ENCODE data around the gene TDP1. TPM values are rescaled to one million over a fixed set of nuclear protein-coding genes. Genes with fewer than 3 reads are reported as not detected.

TDP1 gene
- total RNA-seq (2014; rRNA removed; shearing (Covaris generic)) = 36.4 and 58.5 TPM in 2 replicates

- DNase-seq (ENCODE audit: low read depth in 1 of 2, low spot score in 2 of 2) = peak; percentile 92 to 95
- H3K4me3 ChIP-seq = peak within 1 kb of the TSS; percentile 73
- H3K9me3 ChIP-seq (replicated peaks) = no peaks in the 10 kb centered on the region
- H3K27me3 ChIP-seq (replicated peaks) = no peaks in the 10 kb centered on the region
- H3K27ac ChIP-seq = peak within 1 kb of the TSS; percentile 87
- H3K36me3 ChIP-seq = peaks cover 23% of the 10 kb centered on the region
- peaks cover 18% of the 10 kb centered on the region for H3K4me1 ChIP-seq (replicated peaks)
Observed at GRCh38 chr14:89955745-89956660, at the start of gene TDP1. TSS of gene TDP1 (plus strand) at chr14:89955927. CDS start at chr14:89963115, 7,188 bp downstream.

DNA sequence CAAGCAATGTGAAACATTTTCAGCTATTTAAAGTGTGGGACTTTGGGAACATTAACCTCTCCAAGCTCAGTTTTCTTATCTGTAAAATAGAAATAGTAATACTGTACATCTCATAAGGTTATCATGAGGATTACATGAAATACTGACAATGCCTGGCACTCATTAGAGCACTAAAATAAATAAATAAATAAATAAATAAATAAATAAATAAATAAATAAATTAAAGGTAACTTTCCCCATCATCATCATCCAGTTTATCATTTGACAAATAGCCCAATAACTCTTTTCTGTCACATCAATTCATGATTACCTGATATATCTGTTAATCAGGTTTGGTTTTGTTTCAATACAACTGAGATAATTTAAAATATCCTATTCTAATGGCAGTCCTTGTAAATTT lies 49.7 kb upstream of the TDP1 start:
- H3K36me3 ChIP-seq = no peaks in the 10 kb centered on the region
- H3K27me3 ChIP-seq (replicated peaks) = no peaks in the 10 kb centered on the region
- no peaks in the 10 kb centered on the region for H3K9me3 ChIP-seq (replicated peaks)
- no peak overlapping the region for H3K27ac ChIP-seq
- H3K4me3 ChIP-seq = no peak overlapping the region
- no peak for DNase-seq (ENCODE audit: low read depth in 1 of 2, low spot score in 2 of 2)
- peaks cover 23% of the 10 kb centered on the region for H3K4me1 ChIP-seq (replicated peaks)

GRCh38 chr14:89907655-89908054 lies 48.1 kb upstream of the TDP1 start:
- Histone ChIP-seq H3K27ac (no peak overlapping the region), H3K4me3 (no peak overlapping the region), H3K36me3 (no peaks in the 10 kb centered on the region), H3K4me1 (replicated peaks) (peaks cover 33% of the 10 kb centered on the region), H3K27me3 (replicated peaks) (no peaks in the 10 kb centered on the region), H3K9me3 (replicated peaks) (no peaks in the 10 kb centered on the region)
- no peak for DNase-seq (ENCODE audit: low read depth in 1 of 2, low spot score in 2 of 2)

- DNase-seq (ENCODE audit: low read depth in 1 of 2, low spot score in 2 of 2) = no peak
- no peaks in the 10 kb centered on the region for H3K36me3 ChIP-seq
- no peaks in the 10 kb centered on the region for H3K9me3 ChIP-seq (replicated peaks)
- no peak overlapping the region for H3K4me3 ChIP-seq
- no peaks in the 10 kb centered on the region for H3K27me3 ChIP-seq (replicated peaks)
- H3K27ac ChIP-seq = no peak overlapping the region
- H3K4me1 ChIP-seq (replicated peaks) = peaks cover 39% of the 10 kb centered on the region
Observed at GRCh38 chr14:89908712-89909450, 46.8 kb upstream of the TDP1 start.

GRCh38 chr14:89909586-89909985 lies 46.1 kb upstream of the TDP1 start:
- Histone ChIP-seq H3K36me3 (no peaks in the 10 kb centered on the region), H3K27me3 (replicated peaks) (no peaks in the 10 kb centered on the region), H3K4me3 (no peak overlapping the region), H3K9me3 (replicated peaks) (no peaks in the 10 kb centered on the region), H3K27ac (no peak overlapping the region), H3K4me1 (replicated peaks) (peaks cover 39% of the 10 kb centered on the region)
- DNase-seq (ENCODE audit: low read depth in 1 of 2, low spot score in 2 of 2) = no peak

DNA sequence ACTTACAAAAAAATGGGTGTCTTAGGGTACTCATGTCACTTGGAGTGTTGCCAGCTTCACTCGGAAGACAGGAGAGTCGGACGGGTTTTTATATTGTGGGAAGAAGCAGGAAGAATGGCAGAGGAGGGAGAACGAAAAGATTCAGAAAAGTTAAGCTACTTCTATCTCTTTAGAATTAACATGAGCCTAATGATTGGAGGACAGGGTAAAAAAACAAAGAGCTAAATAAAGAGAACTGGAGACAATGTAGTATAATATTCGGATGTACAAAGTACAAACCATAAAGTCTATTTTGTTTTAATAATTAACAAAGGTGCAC lies 45.1 kb upstream of the TDP1 start:
- peak overlapping the region; percentile 92 for H3K27ac ChIP-seq
- H3K9me3 ChIP-seq (replicated peaks) = no peaks in the 10 kb centered on the region
- DNase-seq (ENCODE audit: low read depth in 1 of 2, low spot score in 2 of 2) = no peak
- H3K4me1 ChIP-seq (replicated peaks) = peaks cover 44% of the 10 kb centered on the region
- H3K4me3 ChIP-seq = no peak overlapping the region
- H3K27me3 ChIP-seq (replicated peaks) = no peaks in the 10 kb centered on the region
- no peaks in the 10 kb centered on the region for H3K36me3 ChIP-seq

GRCh38 chr14:89911010-89911919 lies 44.5 kb upstream of the TDP1 start:
- Histone ChIP-seq H3K4me3 (no peak overlapping the region), H3K36me3 (no peaks in the 10 kb centered on the region), H3K27me3 (replicated peaks) (no peaks in the 10 kb centered on the region), H3K4me1 (replicated peaks) (peaks cover 49% of the 10 kb centered on the region), H3K27ac (peak overlapping the region; percentile 92), H3K9me3 (replicated peaks) (no peaks in the 10 kb centered on the region)
- DNase-seq (ENCODE audit: low read depth in 1 of 2, low spot score in 2 of 2) = peak; percentile 83 to 92

GRCh38 chr14:89912221-89912620 lies 43.5 kb upstream of the TDP1 start:
- Histone ChIP-seq H3K36me3 (no peaks in the 10 kb centered on the region), H3K9me3 (replicated peaks) (no peaks in the 10 kb centered on the region), H3K4me1 (replicated peaks) (peaks cover 58% of the 10 kb centered on the region), H3K27me3 (replicated peaks) (no peaks in the 10 kb centered on the region), H3K27ac (peak overlapping the region; percentile 92), H3K4me3 (no peak overlapping the region)
- DNase-seq (ENCODE audit: low read depth in 1 of 2, low spot score in 2 of 2) = no peak

DNA sequence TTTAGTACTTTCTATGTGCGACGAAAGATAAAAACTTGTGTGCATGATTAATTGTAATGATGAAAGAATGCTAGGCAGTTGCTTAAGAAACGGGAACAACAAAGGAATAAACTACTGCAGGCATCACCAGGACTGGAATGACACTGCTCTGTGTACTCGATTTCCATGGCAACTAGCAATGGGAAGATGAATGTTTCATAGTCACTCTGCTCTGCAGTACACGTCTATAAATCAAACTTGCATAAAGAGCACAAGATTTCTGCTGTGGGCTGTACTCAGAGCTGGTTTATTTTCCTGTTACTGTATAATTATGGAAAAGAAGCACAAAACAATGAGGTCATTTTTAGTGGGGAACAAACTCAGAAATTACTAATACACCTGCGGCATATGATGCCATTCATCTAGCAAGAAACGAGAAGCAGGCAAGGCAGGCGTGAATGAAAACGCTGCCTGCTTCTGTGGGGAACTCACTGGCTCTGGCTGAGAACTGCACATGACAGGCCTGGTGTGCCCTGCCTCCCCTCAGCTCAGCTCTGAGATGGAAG lies 43.0 kb upstream of the TDP1 start:
- DNase-seq (ENCODE audit: low read depth in 1 of 2, low spot score in 2 of 2) = peak; percentile 70 to 71
- no peaks in the 10 kb centered on the region for H3K9me3 ChIP-seq (replicated peaks)
- peaks cover 58% of the 10 kb centered on the region for H3K4me1 ChIP-seq (replicated peaks)
- H3K27ac ChIP-seq = peak overlapping the region; percentile 92
- no peaks in the 10 kb centered on the region for H3K27me3 ChIP-seq (replicated peaks)
- H3K4me3 ChIP-seq = no peak overlapping the region
- H3K36me3 ChIP-seq = no peaks in the 10 kb centered on the region

DNA sequence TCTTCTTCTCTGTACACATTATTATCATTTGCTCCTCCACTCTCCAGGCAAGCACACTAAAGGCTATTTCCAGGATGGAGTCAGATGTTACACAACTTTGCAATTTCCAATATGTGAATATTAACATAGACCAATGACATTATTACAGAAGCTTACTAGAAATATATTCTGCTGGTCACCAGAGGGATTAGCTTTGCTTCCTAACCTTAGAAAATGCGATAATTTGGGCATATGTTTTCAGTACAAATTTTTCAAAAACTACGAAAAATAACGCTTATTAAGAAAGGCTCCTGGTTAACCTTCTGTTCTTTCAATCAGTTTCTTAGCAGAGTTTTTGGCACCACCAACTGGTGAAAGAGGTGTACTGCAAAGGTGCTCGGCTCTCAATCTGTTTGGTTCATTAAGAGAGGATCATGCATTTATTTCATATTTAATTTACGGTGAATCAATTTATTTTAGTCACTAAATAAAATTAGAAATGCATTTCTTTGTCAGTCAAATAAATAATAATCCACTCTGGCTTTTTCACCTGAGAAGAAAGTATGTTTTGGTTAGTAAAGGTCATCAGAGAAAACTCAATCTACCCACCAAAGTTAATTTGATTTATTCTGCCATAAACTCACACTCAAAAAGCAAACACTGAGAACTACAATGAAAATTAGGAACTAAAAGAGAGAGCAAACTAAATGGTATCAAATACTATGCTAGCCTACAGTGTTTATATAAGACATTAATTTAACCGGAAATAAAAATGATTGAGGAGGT lies 40.4 kb upstream of the TDP1 start:
- H3K27ac ChIP-seq = peak overlapping the region; percentile 39; the same call in 1 of the 2 replicates
- H3K4me3 ChIP-seq = no peak overlapping the region
- DNase-seq (ENCODE audit: low read depth in 1 of 2, low spot score in 2 of 2) = peak; percentile 51 to 72
- H3K36me3 ChIP-seq = no peaks in the 10 kb centered on the region
- H3K9me3 ChIP-seq (replicated peaks) = no peaks in the 10 kb centered on the region
- peaks cover 52% of the 10 kb centered on the region for H3K4me1 ChIP-seq (replicated peaks)
- H3K27me3 ChIP-seq (replicated peaks) = no peaks in the 10 kb centered on the region

GRCh38 chr14:89918721-89919120 lies 37.0 kb upstream of the TDP1 start:
- H3K27ac ChIP-seq = no peak overlapping the region
- no peak overlapping the region for H3K4me3 ChIP-seq
- DNase-seq (ENCODE audit: low read depth in 1 of 2, low spot score in 2 of 2) = no peak
- no peaks in the 10 kb centered on the region for H3K9me3 ChIP-seq (replicated peaks)
- H3K4me1 ChIP-seq (replicated peaks) = peaks cover 48% of the 10 kb centered on the region
- no peaks in the 10 kb centered on the region for H3K27me3 ChIP-seq (replicated peaks)
- no peaks in the 10 kb centered on the region for H3K36me3 ChIP-seq

DNA sequence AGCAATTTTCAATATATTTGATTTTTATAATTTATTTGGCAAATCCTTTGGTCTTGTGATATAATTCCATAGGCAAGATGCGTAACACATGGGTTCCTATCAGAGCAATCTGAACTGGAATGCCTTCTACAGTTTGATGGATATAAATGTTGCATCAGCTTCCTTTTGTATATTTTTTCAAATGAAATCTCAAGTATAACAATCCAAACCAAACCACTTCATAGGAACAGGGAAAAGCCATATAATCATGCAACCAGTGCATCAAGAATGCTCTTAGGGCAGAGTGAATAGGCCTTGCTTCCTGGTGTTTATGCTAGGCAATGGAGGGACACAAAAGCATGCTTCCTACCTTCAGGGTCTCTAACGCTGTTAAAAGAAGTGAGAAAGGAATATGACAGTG lies 35.7 kb upstream of the TDP1 start:
- H3K4me3 ChIP-seq = no peak overlapping the region
- no peaks in the 10 kb centered on the region for H3K9me3 ChIP-seq (replicated peaks)
- no peak overlapping the region for H3K27ac ChIP-seq
- peaks cover 45% of the 10 kb centered on the region for H3K4me1 ChIP-seq (replicated peaks)
- no peak for DNase-seq (ENCODE audit: low read depth in 1 of 2, low spot score in 2 of 2)
- no peaks in the 10 kb centered on the region for H3K27me3 ChIP-seq (replicated peaks)
- no peaks in the 10 kb centered on the region for H3K36me3 ChIP-seq

DNA sequence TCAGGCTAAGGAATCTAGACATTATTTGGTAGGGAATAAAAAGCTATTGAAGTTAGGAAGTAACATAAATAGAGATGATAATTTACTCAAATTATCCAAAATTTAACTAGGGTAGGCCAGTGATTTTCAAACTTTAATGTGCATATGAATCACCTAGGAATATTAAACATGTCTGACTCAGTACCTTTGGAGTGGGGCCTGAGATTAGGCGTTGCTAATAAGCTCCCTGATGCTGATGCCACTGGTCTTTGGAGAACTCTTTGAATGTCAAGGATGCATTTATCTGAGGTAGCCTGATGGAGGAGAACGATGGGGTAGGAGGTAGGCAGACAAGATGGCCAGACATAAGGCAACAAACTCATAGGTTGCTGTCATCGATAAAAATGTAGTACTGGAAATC lies 34.4 kb upstream of the TDP1 start:
- DNase-seq (ENCODE audit: low read depth in 1 of 2, low spot score in 2 of 2) = no peak

More for the DNA sequence above, 34.4 kb upstream of the TDP1 start:
- Histone ChIP-seq H3K27ac (peak overlapping the region; percentile 84), H3K4me1 (replicated peaks) (peaks cover 38% of the 10 kb centered on the region), H3K4me3 (no peak overlapping the region), H3K27me3 (replicated peaks) (no peaks in the 10 kb centered on the region), H3K9me3 (replicated peaks) (no peaks in the 10 kb centered on the region), H3K36me3 (no peaks in the 10 kb centered on the region)
